ENCODE data around the gene RFWD3.

RFWD3 gene

DNA sequence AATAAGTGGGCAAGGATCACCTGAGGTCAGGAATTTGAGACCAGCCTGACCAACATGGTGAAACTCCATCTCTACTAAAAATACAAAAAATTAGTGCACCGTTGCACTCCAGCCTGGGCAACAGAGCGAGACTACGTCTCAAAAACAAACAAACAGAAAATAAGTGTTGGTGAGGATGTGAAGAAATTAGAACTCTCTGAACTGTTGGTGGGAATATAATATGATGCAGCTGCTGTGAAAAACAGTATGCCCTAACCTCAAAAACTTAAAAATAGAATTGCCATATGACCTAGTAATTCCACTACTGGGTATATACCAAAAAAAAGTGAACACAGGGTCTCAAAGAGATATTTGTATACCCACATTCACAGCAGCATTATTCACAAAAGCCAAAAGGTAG is 85.8 kb downstream of the RFWD3 start:
- TF ChIP-seq, protein P1, sequence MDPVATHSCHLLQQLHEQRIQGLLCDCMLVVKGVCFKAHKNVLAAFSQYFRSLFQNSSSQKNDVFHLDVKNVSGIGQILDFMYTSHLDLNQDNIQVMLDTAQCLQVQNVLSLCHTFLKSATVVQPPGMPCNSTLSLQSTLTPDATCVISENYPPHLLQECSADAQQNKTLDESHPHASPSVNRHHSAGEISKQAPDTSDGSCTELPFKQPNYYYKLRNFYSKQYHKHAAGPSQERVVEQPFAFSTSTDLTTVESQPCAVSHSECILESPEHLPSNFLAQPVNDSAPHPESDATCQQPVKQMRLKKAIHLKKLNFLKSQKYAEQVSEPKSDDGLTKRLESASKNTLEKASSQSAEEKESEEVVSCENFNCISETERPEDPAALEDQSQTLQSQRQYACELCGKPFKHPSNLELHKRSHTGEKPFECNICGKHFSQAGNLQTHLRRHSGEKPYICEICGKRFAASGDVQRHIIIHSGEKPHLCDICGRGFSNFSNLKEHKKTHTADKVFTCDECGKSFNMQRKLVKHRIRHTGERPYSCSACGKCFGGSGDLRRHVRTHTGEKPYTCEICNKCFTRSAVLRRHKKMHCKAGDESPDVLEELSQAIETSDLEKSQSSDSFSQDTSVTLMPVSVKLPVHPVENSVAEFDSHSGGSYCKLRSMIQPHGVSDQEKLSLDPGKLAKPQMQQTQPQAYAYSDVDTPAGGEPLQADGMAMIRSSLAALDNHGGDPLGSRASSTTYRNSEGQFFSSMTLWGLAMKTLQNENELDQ (tag by site-specific recombination; IDR thresholded peaks at IDR 0.05; ENCODE audit: low read depth): no peak
- TF ChIP-seq ZNF768 (tag by site-specific recombination; IDR thresholded peaks at IDR 0.05) (no peak), ZNF473 (tag by site-specific recombination; IDR thresholded peaks at IDR 0.05) (no peak), ZNF335 (tag by site-specific recombination; conservative IDR thresholded peaks at IDR 0.05) (no peak), ZNF266 (tag by site-specific recombination; IDR thresholded peaks at IDR 0.05; ENCODE audit: low read depth) (no peak), ZNF664 (tag by site-specific recombination; IDR thresholded peaks at IDR 0.05) (no peak), ZNF121 (tag by site-specific recombination; IDR thresholded peaks at IDR 0.05) (no peak), ZXDB (tag by site-specific recombination; IDR thresholded peaks at IDR 0.05) (no peak), ZNF112 (tag by site-specific recombination; IDR thresholded peaks at IDR 0.05) (no peak), ZNF48 (tag by site-specific recombination; IDR thresholded peaks at IDR 0.05) (no peak), SP2 (tag by site-specific recombination; IDR thresholded peaks at IDR 0.05) (no peak), ZBTB20 (tag by site-specific recombination; IDR thresholded peaks at IDR 0.05) (no peak), ZNF114 (tag by site-specific recombination; IDR thresholded peaks at IDR 0.05) (no peak), OVOL3 (tag by site-specific recombination; IDR thresholded peaks at IDR 0.05) (no peak)
- TF ChIP-seq, protein P2, sequence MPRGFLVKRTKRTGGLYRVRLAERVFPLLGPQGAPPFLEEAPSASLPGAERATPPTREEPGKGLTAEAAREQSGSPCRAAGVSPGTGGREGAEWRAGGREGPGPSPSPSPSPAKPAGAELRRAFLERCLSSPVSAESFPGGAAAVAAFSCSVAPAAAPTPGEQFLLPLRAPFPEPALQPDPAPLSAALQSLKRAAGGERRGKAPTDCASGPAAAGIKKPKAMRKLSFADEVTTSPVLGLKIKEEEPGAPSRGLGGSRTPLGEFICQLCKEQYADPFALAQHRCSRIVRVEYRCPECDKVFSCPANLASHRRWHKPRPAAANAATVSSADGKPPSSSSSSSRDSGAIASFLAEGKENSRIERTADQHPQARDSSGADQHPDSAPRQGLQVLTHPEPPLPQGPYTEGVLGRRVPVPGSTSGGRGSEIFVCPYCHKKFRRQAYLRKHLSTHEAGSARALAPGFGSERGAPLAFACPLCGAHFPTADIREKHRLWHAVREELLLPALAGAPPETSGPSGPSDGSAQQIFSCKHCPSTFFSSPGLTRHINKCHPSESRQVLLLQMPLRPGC (tag by site-specific recombination; IDR thresholded peaks at IDR 0.05): no peak
- TF ChIP-seq, protein P3, sequence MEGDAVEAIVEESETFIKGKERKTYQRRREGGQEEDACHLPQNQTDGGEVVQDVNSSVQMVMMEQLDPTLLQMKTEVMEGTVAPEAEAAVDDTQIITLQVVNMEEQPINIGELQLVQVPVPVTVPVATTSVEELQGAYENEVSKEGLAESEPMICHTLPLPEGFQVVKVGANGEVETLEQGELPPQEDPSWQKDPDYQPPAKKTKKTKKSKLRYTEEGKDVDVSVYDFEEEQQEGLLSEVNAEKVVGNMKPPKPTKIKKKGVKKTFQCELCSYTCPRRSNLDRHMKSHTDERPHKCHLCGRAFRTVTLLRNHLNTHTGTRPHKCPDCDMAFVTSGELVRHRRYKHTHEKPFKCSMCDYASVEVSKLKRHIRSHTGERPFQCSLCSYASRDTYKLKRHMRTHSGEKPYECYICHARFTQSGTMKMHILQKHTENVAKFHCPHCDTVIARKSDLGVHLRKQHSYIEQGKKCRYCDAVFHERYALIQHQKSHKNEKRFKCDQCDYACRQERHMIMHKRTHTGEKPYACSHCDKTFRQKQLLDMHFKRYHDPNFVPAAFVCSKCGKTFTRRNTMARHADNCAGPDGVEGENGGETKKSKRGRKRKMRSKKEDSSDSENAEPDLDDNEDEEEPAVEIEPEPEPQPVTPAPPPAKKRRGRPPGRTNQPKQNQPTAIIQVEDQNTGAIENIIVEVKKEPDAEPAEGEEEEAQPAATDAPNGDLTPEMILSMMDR (tag by site-specific recombination; IDR thresholded peaks at IDR 0.05): no peak
- TF ChIP-seq, protein P4, sequence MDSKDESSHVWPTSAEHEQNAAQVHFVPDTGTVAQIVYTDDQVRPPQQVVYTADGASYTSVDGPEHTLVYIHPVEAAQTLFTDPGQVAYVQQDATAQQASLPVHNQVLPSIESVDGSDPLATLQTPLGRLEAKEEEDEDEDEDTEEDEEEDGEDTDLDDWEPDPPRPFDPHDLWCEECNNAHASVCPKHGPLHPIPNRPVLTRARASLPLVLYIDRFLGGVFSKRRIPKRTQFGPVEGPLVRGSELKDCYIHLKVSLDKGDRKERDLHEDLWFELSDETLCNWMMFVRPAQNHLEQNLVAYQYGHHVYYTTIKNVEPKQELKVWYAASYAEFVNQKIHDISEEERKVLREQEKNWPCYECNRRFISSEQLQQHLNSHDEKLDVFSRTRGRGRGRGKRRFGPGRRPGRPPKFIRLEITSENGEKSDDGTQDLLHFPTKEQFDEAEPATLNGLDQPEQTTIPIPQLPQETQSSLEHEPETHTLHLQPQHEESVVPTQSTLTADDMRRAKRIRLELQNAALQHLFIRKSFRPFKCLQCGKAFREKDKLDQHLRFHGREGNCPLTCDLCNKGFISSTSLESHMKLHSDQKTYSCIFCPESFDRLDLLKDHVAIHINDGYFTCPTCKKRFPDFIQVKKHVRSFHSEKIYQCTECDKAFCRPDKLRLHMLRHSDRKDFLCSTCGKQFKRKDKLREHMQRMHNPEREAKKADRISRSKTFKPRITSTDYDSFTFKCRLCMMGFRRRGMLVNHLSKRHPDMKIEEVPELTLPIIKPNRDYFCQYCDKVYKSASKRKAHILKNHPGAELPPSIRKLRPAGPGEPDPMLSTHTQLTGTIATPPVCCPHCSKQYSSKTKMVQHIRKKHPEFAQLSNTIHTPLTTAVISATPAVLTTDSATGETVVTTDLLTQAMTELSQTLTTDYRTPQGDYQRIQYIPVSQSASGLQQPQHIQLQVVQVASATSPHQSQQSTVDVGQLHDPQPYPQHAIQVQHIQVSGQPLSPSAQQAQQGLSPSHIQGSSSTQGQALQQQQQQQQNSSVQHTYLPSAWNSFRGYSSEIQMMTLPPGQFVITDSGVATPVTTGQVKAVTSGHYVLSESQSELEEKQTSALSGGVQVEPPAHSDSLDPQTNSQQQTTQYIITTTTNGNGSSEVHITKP (tag by site-specific recombination; IDR thresholded peaks at IDR 0.05): no peak
- TF ChIP-seq, protein P5, sequence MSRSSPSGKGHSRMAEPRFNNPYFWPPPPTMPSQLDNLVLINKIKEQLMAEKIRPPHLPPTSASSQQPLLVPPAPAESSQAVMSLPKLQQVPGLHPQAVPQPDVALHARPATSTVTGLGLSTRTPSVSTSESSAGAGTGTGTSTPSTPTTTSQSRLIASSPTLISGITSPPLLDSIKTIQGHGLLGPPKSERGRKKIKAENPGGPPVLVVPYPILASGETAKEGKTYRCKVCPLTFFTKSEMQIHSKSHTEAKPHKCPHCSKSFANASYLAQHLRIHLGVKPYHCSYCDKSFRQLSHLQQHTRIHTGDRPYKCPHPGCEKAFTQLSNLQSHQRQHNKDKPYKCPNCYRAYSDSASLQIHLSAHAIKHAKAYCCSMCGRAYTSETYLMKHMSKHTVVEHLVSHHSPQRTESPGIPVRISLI (tag by site-specific recombination; IDR thresholded peaks at IDR 0.05): no peak
- ChIA-PET CTCF (no interaction called here), POLR2A (no interaction called here)
- H3K4me3 ChIP-seq (ENCODE audit: low read depth, low read length): no peak overlapping the region
- H3K4me1 ChIP-seq (ENCODE audit: control insufficient read depth, insufficient read depth, low read length): peaks cover 11% of the 10 kb centered on the region
- no peaks in the 10 kb centered on the region for H3K9me3 ChIP-seq (ENCODE audit: control insufficient read depth, insufficient read depth, low read depth, low read length)
- H3K27ac ChIP-seq (ENCODE audit: extremely low read depth, low read depth, low read length): no peak overlapping the region
- no peaks in the 10 kb centered on the region for H3K36me3 ChIP-seq (ENCODE audit: control insufficient read depth in 2 of 2, insufficient read depth in 1 of 2, low read length in 2 of 2)

All from HEK293 (cell line).